ENCODE data around the gene OR5M8.

Gene OR5M8

DNA sequence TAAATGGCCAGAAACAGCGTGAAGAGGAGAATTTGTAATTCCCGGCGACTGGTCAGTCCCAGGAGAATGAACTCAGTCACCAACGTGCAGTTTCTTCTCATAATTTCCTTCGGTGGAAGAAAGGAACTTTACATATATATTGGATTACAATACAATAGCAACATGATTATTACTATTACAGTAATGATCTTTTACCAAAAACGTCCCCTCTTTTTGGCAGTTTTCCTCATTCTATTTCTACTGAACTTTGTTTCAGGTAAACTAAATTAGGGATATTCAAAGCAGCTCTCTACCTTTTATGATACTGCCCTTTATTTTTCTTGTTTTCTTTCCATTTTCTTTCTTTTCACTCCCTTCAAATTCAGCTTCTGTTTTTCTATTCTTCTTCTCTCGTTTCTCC is at the start of gene OR5M8:
Gene OR5M8 (minus strand): TSS at position 101 of the 400 bp plus-strand sequence. CDS start 0 bp downstream, at position 101.
- no peak for DNase-seq (ENCODE audit: low read depth)

DNA sequence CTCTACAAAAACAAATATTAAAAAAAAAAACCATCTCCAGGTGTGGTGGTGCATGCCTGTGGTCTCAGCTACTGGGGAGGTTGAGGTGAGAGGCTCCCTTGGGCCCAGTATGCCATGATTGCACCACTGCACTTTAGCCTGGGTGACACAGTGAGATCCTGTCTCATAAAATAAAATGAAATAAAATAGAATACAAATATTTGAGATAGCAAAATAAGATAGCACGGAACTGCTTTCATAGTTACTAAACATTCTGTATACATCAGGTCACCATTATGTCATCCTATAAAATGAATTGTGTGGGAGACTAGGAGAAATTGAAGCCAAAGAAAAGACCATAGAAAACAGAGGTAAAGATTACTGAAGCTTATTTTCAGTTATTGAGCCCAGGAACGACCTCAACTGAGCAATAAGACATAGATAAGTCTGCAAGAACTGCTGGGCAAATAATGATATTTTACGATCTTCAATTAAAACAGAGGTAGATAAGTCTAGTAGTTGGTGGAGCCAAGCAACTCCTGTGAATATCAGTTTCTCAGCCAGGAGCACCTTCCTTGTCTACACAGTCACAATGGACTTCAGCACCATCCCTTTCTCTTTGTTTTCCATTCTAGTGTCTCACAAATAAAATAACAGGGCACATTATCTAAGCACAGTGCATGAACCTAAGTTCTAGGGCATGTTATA is 42.0 kb upstream of the OR5M8 start:
- DNase-seq (ENCODE audit: low read depth): no peak

DNA sequence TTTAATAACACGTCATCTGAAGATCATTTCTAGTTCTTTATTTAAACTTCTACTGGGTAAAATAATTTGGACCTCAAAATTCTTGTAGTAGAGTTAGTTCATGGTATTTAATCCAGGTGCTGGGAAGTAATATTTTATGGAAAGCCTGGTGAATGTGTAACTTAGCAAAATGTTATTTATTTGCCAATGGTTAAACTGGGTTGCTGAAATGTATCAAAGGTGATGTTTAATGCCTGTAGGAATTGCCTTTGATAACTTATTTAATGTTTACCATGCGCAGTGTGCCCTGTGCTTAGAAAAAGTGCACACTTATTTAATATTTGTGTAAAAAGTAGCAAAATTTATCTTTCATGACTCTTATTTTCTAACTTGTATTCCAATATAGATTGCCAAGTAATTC is 40.7 kb upstream of the OR5M8 start:
- no peak for DNase-seq (ENCODE audit: low read depth)

DNA sequence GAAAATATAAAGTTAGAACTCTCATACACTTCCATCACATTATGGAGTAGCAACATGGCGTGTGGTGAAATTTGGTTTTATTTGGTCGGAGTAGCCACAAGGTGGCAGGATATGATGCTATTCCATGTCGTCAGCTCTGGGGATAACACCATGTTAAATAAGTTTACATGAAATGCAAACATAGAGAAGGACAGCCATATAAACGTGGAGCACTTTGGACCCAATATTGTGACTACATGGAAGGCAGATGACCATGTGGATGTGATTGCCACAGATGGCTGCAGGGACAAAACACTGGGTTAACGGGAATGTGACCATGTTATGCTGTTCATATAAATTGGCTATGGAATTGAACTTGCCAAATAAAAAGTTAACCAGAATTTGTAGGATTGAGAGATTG is 30.8 kb upstream of the OR5M8 start:
- DNase-seq (ENCODE audit: low read depth): no peak

DNA sequence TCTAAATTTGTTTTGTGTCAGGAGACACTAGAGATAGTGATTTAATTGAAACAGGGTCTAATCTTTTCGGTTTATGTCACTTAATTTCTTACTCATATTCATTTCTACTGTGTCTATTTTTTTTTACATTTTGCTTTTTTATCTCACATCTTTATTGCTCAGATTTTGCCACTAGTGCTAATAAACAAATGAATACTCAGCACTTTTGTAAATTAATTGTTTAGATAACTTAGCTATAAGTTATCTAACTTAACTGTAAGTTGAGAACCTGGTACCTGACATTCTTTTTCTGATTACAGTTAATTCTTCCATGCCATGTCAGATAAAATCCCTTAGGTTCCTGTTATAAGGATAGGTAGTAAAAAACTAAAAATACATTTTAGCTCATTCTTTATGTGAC is 22.1 kb upstream of the OR5M8 start:
- no peak for DNase-seq (ENCODE audit: low read depth)

DNA sequence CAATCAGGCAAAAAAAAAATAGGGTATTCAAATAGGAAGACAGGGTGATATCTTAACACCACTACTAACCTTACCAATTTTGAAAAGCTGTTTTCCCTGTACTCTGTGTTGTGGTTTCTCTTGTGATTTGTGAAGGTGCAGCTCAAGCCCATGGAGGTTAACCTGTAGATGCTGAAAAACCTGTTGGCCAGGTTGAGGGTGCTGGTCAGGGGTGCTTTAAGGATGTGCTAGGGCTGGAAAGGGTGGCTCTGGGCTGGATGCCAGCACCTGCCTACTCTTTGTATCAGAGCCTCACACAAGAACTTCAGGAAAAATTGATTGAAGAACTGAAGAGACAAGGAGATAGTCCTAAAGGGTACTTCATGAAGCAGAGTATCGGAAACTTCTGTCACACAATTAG is 18.3 kb upstream of the OR5M8 start:
- DNase-seq (ENCODE audit: low read depth): no peak

DNA sequence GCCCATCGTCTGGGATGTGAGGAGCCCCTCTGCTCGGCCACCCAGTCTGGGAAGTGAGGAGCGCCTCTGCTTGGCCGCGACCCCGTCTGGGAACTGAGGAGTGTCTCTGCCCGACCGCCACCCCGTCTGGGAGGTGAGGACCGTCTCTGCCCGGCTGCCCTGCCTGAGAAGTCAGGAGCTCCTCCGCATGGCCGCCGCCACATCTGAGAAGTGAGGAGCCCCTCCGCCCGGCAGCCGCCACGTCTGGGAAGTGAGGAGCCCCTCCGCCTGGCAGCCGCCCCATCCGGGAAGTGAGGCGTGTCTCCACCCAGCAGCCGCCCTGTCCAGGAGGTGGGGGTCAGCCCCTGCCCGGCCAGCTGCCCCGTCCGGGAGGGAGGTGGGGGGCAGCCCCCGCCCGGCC is 5.8 kb upstream of the OR5M8 start:
- DNase-seq (ENCODE audit: low read depth): no peak

DNA sequence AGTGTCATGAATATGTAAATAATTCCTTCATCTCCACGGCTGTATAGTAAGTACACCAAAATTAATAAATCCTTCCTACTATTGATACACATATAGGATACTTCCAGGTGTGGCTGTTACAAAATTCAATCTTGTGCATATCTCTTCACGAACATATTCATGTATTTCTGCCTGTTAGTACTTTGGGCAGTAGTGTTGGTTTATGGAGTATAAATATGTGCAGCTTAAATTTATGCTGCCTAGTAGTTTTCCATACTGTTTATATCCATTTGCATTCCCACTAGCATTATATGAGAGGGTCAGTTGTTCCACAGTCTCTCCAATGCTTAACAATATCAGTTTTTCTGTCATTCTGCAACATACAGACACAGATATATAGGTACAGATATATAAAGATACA is 3.9 kb upstream of the OR5M8 start:
- no peak for DNase-seq (ENCODE audit: low read depth)

DNA sequence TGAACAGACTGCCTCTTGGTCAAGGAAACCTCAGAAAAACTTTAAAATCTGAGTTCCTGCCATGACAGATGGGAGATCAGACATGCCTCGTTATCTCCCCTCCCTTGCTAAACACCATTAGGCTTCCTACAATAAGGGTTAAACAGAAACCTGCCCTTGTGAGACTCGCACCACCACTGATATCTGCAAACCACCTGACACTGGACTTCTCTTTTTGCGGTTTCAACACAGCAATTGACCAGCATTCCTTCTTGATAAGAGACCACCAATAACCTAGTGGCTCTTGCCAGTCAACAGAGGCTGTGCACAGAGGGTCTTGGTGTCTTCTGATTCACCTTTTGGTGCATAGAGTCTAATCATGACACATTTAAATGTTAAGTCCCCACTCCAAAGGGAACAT is 4.4 kb downstream of the OR5M8 start:
- DNase-seq (ENCODE audit: low read depth): no peak

DNA sequence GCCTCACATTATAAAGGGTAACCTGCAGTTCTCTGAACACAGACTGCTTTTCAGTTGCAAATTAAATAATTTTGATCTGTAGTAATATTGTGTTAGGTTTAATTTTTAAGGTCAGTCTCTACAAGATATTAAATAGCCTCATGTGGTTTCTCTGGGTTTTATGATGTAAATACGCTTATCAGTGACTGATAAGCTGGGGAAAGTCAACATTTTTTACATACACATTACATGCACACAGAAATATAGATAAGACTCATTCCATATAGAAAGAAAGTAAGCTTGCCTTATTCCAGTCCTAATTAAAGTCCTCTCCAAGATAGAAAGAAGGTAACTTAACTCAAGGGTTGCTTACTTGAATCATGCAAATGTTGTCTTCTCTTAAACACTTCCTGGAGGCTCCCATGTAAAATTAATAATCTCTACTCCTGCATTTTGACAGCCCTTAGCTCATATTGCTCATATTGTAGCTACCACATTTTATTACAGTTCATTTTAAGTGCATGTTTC is 16.4 kb downstream of the OR5M8 start:
- DNase-seq (ENCODE audit: low read depth): no peak

DNA sequence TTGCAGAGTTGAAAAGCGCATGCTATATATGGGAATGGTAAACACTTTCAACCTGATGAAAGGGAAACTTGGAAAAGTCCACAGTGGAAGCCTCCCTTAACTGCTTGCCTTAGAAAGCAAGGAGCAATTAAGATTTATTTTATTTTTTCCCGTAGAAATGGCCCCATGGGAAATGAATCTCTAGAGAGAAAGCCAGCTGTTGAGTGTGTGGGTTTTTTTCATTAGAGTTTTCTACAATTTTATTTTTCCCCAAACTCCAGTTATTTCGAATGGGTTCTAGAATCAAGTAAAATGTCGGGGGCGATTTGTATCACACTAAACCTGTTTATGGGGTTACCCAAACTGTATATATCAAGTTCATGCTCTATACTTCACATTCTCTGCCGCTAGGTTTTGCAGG is 17.9 kb downstream of the OR5M8 start, which contains the start of gene OR5M3:
Gene OR5M3 (minus strand): TSS at position 101 of the 400 bp plus-strand sequence. CDS start 2,855 bp downstream, outside the sequence.
- DNase-seq (ENCODE audit: low read depth): no peak

DNA sequence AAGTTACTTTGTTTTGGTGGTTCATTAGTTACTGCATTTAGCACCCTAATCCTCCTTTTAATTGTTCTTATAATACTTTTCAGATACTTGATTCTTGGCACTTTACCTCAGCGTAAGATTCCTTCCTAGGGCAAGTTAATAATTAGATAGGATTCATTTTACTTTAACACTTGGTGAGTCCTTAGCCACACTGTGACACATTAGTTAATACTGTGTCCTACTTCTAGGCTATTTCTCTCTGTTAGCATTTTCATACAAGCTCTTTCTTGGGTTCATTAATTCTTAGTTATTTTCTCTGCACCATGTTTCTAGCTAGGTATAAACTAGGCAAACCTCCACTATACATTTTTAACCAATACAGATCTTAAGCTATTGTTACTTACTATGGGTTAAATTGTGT is 34.1 kb downstream of the OR5M8 start:
- DNase-seq (ENCODE audit: low read depth): no peak

DNA sequence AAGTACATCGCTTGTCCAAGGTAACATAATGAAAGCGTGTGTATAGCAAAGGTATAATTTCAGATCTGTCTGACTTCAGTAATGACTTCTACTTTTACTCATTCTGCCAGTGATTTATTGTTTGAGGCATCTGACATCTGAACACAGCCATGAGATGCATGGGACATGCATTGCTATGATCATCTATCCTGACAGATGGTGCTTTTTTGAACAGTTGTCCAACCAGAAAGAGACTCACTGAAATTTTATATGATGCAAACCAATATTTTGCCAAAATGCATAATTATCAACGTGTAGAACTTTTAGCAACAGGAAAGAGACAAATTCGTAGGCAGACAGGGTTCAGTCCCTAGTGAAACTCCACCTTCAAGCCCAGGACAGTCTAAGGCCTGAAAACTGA is 37.6 kb downstream of the OR5M8 start:
- DNase-seq (ENCODE audit: low read depth): no peak

All from stimulated activated CD4-positive, alpha-beta T cell treated with anti-CD3 and anti-CD28 coated beads, Interleukin-2, amount 100 ng/mL, for 4 hours (primary cell).